OCI-LY3 (cell line): ENCODE data around the gene CRTAC1.

ENCODE experiments used
- EZH2phosphoT487 ChIP-seq: fragments of 200-600 bp; shearing (Covaris generic); IDR thresholded peaks from 2 replicates; pipeline ENCODE4 v1.6.1; 2018; ENCODE audit warnings: antibody characterized with exemption, mixed run types, low read depth
- TF ChIP-seq, protein P1 (sequence below): fragments of 200-600, 300-600 bp; sonication (generic); IDR thresholded peaks from 2 replicates; pipeline ENCODE4 v1.5.1; 2014; ENCODE audit warnings: antibody characterized with exemption, low read length, low read depth

GRCh38 chr10:97904018-97904381 is 126.4 kb downstream of the CRTAC1 start:
- TF ChIP-seq, protein P1, sequence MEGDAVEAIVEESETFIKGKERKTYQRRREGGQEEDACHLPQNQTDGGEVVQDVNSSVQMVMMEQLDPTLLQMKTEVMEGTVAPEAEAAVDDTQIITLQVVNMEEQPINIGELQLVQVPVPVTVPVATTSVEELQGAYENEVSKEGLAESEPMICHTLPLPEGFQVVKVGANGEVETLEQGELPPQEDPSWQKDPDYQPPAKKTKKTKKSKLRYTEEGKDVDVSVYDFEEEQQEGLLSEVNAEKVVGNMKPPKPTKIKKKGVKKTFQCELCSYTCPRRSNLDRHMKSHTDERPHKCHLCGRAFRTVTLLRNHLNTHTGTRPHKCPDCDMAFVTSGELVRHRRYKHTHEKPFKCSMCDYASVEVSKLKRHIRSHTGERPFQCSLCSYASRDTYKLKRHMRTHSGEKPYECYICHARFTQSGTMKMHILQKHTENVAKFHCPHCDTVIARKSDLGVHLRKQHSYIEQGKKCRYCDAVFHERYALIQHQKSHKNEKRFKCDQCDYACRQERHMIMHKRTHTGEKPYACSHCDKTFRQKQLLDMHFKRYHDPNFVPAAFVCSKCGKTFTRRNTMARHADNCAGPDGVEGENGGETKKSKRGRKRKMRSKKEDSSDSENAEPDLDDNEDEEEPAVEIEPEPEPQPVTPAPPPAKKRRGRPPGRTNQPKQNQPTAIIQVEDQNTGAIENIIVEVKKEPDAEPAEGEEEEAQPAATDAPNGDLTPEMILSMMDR = no peak
- TF ChIP-seq EZH2phosphoT487 = no peak
